ENCODE data around the gene RTTN.

Gene RTTN

DNA sequence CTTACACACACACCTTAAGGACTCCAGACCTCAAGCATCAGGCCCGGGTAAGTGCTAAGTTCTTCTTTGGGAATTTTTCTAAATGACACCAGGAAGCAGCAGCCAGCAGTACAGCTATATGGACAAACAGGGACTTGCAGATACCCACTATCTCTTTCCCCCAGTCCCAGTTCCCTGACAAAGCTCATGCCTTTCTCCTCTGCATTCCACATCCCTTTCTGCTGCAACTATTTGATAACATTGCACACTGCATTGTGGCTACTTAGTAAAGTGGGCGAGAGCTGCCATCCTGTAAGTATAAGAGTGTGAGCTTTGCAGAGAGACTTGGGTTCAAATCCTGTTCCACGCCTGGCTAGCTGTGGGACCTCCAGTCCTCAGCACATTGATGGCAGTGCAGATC lies 243.8 kb downstream of the RTTN start:
- no peak for DNase-seq

- DNase-seq, result peak; percentile 81
Observed at GRCh38 chr18:69958422-69958821, 247.1 kb downstream of the RTTN start.

- DNase-seq, result no peak
Observed at GRCh38 chr18:69957747-69958146, 247.7 kb downstream of the RTTN start.

DNA sequence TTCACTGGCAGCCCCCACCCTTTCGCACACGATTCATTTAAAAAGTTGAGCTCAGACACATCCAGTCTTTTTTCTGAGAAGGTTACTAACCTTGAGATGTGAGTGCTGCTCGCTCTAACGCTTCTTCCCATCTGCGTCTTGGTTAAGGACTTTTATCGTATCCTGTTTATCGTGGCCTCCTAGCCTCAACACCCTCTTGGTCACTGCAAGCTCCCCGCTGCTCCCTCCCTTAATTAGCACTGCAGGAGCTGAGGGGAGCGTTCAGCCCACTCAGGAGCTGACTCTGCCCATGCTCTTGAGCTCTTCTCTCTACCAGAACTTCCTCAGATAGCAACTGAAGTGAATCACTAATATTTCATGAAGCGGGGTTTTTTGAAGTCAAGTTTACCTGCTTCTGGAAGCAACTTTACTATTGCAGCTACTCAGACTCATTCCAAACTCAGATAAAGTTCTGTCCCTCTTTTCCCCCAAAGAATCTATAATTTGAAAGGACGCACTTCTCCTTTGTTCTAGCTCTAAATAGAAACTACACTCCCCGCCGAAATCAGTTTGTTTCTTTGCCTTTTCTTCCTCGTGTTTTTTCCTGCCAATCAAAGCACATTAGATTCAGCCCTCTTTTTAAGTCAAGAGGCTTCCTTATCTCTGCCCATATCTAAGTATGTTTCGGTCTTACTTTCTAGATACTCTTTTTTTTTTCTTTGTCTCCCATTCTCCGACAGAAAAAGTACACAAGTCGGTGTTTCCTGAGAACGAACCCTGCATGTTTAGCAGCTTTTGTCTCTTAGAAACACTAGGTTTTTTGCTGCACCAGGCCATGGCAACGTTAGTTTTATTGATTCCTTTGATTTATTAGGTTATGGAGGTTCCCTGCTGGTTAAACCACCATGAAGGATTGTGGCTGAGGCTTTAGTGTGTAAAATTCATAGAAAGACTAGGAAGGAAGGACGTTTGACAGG lies 248.5 kb downstream of the RTTN start:
- DNase-seq, result peak; percentile 63

DNA sequence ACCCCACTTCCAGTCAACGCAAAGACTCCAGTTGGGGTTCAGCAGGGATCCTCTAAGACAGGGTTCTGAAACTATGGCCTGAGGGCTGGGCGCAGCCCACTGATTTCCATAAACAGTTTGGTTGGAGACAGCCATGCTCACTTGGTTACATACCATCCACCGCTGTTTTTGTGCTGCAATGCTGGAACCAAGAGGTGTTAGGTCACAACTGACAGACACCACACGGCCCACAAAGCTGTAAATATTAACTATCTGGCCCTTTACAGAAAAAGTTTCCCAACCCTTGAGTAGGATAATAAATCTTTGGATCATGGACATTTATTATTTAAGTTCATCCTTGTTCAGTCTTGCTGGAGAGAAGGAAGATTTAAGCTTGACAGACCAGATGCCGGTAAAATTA lies 249.4 kb downstream of the RTTN start:
- peak; percentile 60 for DNase-seq

DNA sequence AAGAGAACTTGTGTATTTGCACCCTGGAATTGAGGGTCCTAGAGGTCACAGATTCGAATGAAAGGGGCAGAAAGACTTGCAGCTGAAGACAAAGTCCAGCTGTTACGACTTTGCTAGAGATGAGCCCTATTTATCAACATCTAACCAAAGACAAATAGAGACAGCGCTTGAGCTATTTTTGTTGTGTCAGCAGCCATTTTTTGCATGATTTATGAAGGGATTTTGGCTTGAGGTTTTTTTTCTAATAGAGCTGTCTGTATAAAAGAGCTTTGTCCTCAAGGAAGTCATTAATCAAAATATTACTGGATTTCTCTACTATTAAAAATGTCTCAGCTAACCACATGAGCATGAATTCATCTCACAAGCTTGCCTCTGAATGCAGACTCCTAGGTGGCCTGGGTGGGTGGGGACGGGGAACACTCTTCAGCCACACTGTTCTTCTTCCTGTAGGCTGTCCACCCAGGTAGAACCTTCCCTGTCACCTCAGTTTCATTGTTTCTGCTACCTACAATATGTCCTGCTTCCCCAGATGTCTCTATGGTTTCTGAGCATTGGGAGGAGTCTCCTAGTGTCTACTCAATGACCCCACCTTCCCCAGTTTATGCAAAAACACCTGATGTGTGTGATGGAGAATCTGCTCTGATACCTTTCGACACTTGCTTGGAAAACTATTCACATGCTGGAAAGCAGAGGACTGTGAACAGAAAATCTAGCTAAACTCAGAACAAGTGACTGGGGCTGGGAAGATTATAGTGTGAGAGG lies 250.6 kb downstream of the RTTN start:
- DNase-seq, result peak; percentile 50

DNA sequence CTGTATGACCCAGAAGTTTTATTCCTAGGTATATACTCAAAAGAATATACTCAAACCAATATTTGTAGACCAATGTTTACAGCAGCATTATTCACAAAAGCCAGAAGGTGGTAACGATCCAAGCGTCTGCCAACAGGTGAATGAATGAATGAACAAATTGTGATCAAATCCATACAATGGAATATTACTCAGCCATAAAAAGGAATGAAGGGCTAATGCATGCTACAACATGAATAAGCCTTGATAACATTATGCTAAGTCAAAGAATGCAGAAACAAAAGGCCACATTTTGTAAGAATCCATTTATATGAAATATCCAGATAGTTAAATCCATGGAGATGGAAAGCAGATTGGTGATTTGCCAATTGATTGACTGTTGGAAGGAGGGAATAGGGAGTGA lies 252.3 kb downstream of the RTTN start:
- no peak for DNase-seq

Data from activated CD4-positive, alpha-beta T cell treated with anti-CD3 and anti-CD28 coated beads, Interleukin-10, Interleukin-2, amounts not matched to agents 100 ng/mL and 50 ng/mL, durations not matched to agents 16 hours and 8 hours (primary cell).